Loucy (cell line): Measurements from ENCODE around the gene LINGO1.

Experiments
- H2AFZ ChIP-seq: fragments of 200-600 bp; sonication (generic); 2 replicates; pipeline ENCODE4 v1.6.0; 2016; ENCODE audit warnings: antibody characterized with exemption, mild to moderate bottlenecking, low read length, moderate library complexity
- H3F3A ChIP-seq: fragments of 200-600 bp; 2 replicates; pipeline ENCODE4 v1.6.0; 2016; ENCODE audit warnings: antibody characterized with exemption, low read depth, mild to moderate bottlenecking
- H3K27me3 ChIP-seq: fragments of 200-600 bp; sonication (generic); 2 replicates; pipeline ENCODE4 v1.6.1; 2014; ENCODE audit warnings: low read length, mild to moderate bottlenecking; ENCODE audit not compliant: insufficient read depth, poor library complexity, severe bottlenecking
- H3K36me3 ChIP-seq: fragments of 200-600 bp; sonication (generic); 2 replicates; pipeline ENCODE4 v1.6.1; 2016; ENCODE audit warnings: low read length; ENCODE audit not compliant: insufficient read depth
- H3K4me1 ChIP-seq: fragments of 200-600 bp; sonication (generic); 2 replicates; pipeline ENCODE4 v1.5.1; 2014; ENCODE audit warnings: low read length, mild to moderate bottlenecking; ENCODE audit not compliant: insufficient read depth, poor library complexity, severe bottlenecking
- H3K4me2 ChIP-seq: fragments of 200-600 bp; sonication (generic); 2 replicates; pipeline ENCODE4 v1.6.0; 2014; ENCODE audit warnings: antibody characterized with exemption, low read length, low read depth, mild to moderate bottlenecking; ENCODE audit not compliant: poor library complexity, severe bottlenecking
- H3K4me3 ChIP-seq: fragments of 200-600 bp; sonication (generic); 2 replicates; pipeline ENCODE4 v1.5.1; 2014; ENCODE audit warnings: low read length, mild to moderate bottlenecking, mixed read lengths; ENCODE audit not compliant: poor library complexity, severe bottlenecking
- H3K79me2 ChIP-seq: fragments of 200-600 bp; sonication (generic); 2 replicates; pipeline ENCODE4 v1.6.1; 2014; ENCODE audit warnings: low read length; ENCODE audit not compliant: insufficient read depth
- H3K9ac ChIP-seq: fragments of 200-600 bp; sonication (generic); 2 replicates; pipeline ENCODE4 v1.6.0; 2014; ENCODE audit warnings: mild to moderate bottlenecking, low read depth, low read length, moderate library complexity; ENCODE audit not compliant: poor library complexity, severe bottlenecking
- H3K9me2 ChIP-seq: fragments of 200-600 bp; sonication (generic); replicated peaks from 2 replicates; pipeline ENCODE4 v1.6.1; 2016; ENCODE audit warnings: low read depth, low read length, mixed read lengths
- H3K9me3 ChIP-seq: fragments of 200-600 bp; sonication (generic); 2 replicates; pipeline ENCODE4 v1.6.1; 2014; ENCODE audit warnings: mild to moderate bottlenecking, antibody characterized with exemption, low read length, low read depth; ENCODE audit not compliant: insufficient read depth
- H4K20me1 ChIP-seq: fragments of 200-600 bp; sonication (generic); 2 replicates; pipeline ENCODE4 v1.6.0; 2014; ENCODE audit warnings: antibody characterized with exemption, low read length, mild to moderate bottlenecking; ENCODE audit not compliant: insufficient read depth, poor library complexity, severe bottlenecking
- EZH2phosphoT487 ChIP-seq: fragments of 200-600 bp; IDR thresholded peaks from 2 replicates; pipeline ENCODE4 v1.6.1; 2018; ENCODE audit warnings: antibody characterized with exemption, mild to moderate bottlenecking, moderate library complexity, borderline replicate concordance
- TF ChIP-seq, protein P1 (sequence below): fragments of 200-600 bp; sonication (generic); conservative IDR thresholded peaks from 2 replicates; pipeline ENCODE4 v1.5.1; 2014; ENCODE audit warnings: mild to moderate bottlenecking, antibody characterized with exemption, low read length

The LINGO1 gene

DNA sequence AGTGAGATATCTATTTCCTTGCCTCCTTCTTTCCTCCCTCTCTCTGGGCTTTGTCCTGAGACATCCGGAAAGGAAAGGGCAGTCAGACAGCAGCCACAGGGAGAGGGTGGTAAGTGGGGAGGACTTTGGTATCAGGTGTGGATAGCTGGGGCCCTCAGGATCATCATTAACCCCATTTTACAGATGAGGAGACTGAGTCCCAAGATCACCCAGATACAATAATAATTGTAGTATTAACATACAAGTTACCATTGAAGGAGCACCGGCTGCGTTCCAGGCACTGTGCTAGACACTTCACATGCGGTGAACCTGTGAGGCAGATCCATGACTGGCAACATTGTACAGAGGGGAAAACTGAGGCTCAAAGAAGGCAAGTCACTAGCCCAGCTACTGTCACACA is 15.2 kb upstream of the LINGO1 start:
- no peak overlapping the region for H3K9ac ChIP-seq
- no peaks in the 10 kb centered on the region for H3K9me2 ChIP-seq
- H3K4me2 ChIP-seq: no peak overlapping the region
- H3K79me2 ChIP-seq: no peaks in the 10 kb centered on the region
- no peaks in the 10 kb centered on the region for H4K20me1 ChIP-seq
- H3K36me3 ChIP-seq: no peaks in the 10 kb centered on the region
- H3K27me3 ChIP-seq: no peaks in the 10 kb centered on the region
- H2AFZ ChIP-seq: no peak overlapping the region
- TF ChIP-seq, protein P1, sequence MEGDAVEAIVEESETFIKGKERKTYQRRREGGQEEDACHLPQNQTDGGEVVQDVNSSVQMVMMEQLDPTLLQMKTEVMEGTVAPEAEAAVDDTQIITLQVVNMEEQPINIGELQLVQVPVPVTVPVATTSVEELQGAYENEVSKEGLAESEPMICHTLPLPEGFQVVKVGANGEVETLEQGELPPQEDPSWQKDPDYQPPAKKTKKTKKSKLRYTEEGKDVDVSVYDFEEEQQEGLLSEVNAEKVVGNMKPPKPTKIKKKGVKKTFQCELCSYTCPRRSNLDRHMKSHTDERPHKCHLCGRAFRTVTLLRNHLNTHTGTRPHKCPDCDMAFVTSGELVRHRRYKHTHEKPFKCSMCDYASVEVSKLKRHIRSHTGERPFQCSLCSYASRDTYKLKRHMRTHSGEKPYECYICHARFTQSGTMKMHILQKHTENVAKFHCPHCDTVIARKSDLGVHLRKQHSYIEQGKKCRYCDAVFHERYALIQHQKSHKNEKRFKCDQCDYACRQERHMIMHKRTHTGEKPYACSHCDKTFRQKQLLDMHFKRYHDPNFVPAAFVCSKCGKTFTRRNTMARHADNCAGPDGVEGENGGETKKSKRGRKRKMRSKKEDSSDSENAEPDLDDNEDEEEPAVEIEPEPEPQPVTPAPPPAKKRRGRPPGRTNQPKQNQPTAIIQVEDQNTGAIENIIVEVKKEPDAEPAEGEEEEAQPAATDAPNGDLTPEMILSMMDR: no peak
- no peak for TF ChIP-seq EZH2phosphoT487
- H3F3A ChIP-seq: no peaks in the 10 kb centered on the region
- H3K4me1 ChIP-seq: no peaks in the 10 kb centered on the region
- no peak overlapping the region for H3K4me3 ChIP-seq
- no peaks in the 10 kb centered on the region for H3K9me3 ChIP-seq

DNA sequence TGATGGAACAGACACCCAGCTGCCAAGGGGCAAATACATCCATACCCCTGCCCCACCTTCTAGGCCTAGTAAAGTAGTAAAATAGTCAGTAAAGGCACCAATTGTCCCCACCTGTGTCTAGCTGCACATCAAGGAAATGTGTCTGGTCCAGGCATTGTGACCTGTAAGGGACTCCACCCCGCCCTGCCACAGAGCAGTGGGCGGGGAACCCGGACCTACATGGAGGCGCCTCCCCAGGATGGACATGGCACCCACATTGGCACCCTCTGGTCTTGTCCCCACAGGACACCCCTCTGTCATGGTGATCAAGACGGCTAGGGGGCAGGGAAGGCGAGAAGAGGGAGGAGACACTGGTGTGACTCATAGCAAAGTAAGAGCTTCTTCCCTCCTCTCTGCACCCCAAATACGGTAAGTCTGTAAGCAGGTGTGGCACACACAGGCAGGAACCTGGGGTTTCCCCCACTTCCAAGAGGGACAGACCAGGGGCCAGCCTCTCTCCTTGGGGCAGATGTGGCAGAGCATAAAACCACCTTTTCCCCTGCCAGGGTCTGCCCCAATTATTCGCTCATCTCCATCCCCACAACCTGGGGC is 13.5 kb upstream of the LINGO1 start:
- H3K9me3 ChIP-seq: no peaks in the 10 kb centered on the region
- TF ChIP-seq, protein P1: no peak
- TF ChIP-seq EZH2phosphoT487: no peak
- H2AFZ ChIP-seq: no peak overlapping the region
- H3K4me2 ChIP-seq: no peak overlapping the region
- no peaks in the 10 kb centered on the region for H3K27me3 ChIP-seq
- H3K4me3 ChIP-seq: no peak overlapping the region
- H3K9me2 ChIP-seq: no peaks in the 10 kb centered on the region
- H3K4me1 ChIP-seq: no peaks in the 10 kb centered on the region
- H3F3A ChIP-seq: no peaks in the 10 kb centered on the region
- no peak overlapping the region for H3K9ac ChIP-seq
- H4K20me1 ChIP-seq: no peaks in the 10 kb centered on the region
- H3K79me2 ChIP-seq: no peaks in the 10 kb centered on the region
- no peaks in the 10 kb centered on the region for H3K36me3 ChIP-seq

DNA sequence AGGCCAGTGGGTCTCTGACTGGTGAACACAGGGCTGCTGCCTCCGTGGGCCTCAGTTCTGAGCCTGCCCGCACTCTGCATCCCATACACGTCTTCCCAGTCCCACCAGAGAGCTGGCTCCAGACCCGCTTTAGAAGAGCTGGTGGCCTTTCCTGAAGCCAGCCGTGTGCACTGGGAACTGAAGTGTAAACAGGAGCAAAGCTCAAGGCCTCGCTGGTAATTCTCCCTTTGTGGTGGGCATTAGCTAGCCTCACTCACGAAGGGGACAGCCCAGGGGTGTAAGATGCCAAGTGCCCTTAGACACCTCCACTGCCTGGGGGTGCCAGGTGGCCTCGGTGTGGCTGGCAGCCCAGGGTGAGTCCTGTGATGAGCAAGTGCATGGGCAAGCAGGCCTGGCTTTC is 12.9 kb upstream of the LINGO1 start:
- no peak for TF ChIP-seq EZH2phosphoT487
- TF ChIP-seq, protein P1: no peak
- H3K4me2 ChIP-seq: no peak overlapping the region
- H3K4me1 ChIP-seq: no peaks in the 10 kb centered on the region
- no peaks in the 10 kb centered on the region for H3K9me3 ChIP-seq
- no peaks in the 10 kb centered on the region for H4K20me1 ChIP-seq
- H3K27me3 ChIP-seq: no peaks in the 10 kb centered on the region
- H2AFZ ChIP-seq: no peak overlapping the region
- H3K4me3 ChIP-seq: no peak overlapping the region
- no peaks in the 10 kb centered on the region for H3K9me2 ChIP-seq
- H3F3A ChIP-seq: no peaks in the 10 kb centered on the region
- H3K9ac ChIP-seq: no peak overlapping the region
- no peaks in the 10 kb centered on the region for H3K36me3 ChIP-seq
- H3K79me2 ChIP-seq: no peaks in the 10 kb centered on the region
